EL (cell line): ENCODE results near the gene SPOCD1.

ENCODE experiments used
- DNase-seq: peaks from one replicate; pipeline ENCODE4 v3.0.0-alpha.2; 2016

SPOCD1 gene

GRCh38 chr1:31768939-31769704 is 46.7 kb downstream of the SPOCD1 start:
- DNase-seq, result no peak

GRCh38 chr1:31768407-31768907 is 47.4 kb downstream of the SPOCD1 start:
- DNase-seq, result no peak

GRCh38 chr1:31767225-31767624 is 48.6 kb downstream of the SPOCD1 start:
- no peak for DNase-seq

- no peak for DNase-seq
Measured at GRCh38 chr1:31765516-31765915, 50.3 kb downstream of the SPOCD1 start.

GRCh38 chr1:31765041-31765467 is 50.8 kb downstream of the SPOCD1 start:
- no peak for DNase-seq

GRCh38 chr1:31764312-31765040 is 51.3 kb downstream of the SPOCD1 start, which contains the start of gene ADGRB2:
Gene ADGRB2 (minus strand): TSS chr1:31764340. CDS start chr1:31757221, 7,119 bp downstream.
- DNase-seq, result no peak

GRCh38 chr1:31763671-31764311 is 52.0 kb downstream of the SPOCD1 start:
- no peak for DNase-seq

- DNase-seq, result peak; percentile 73
Measured at GRCh38 chr1:31762726-31763670, 52.8 kb downstream of the SPOCD1 start.

GRCh38 chr1:31762323-31762722 is 53.5 kb downstream of the SPOCD1 start:
- no peak for DNase-seq

- peak; percentile 83 for DNase-seq
Measured at GRCh38 chr1:31761883-31762282, 53.9 kb downstream of the SPOCD1 start.

GRCh38 chr1:31760471-31761470 is 55.1 kb downstream of the SPOCD1 start:
- DNase-seq, result peak; percentile 75

GRCh38 chr1:31759298-31760023 is 56.4 kb downstream of the SPOCD1 start:
- DNase-seq, result peak; percentile 66

GRCh38 chr1:31758823-31759222 is 57.0 kb downstream of the SPOCD1 start:
- DNase-seq, result no peak

GRCh38 chr1:31757989-31758388 is 57.8 kb downstream of the SPOCD1 start:
- DNase-seq, result no peak

- DNase-seq, result no peak
Measured at GRCh38 chr1:31757204-31757679, 58.6 kb downstream of the SPOCD1 start.

GRCh38 chr1:31756578-31756977 is 59.2 kb downstream of the SPOCD1 start:
- no peak for DNase-seq

GRCh38 chr1:31755850-31756492 is 59.9 kb downstream of the SPOCD1 start:
- no peak for DNase-seq

- peak; percentile 94 for DNase-seq
Measured at GRCh38 chr1:31755197-31755611, 60.6 kb downstream of the SPOCD1 start.

- no peak for DNase-seq
Measured at GRCh38 chr1:31754397-31754796, 61.4 kb downstream of the SPOCD1 start.
